ENCODE results near the gene COL2A1.

- no peak for TF ChIP-seq EZH2phosphoT487 (IDR thresholded peaks at IDR 0.05; ENCODE audit: low read depth)
- TF ChIP-seq CTCF (IDR thresholded peaks at IDR 0.05; ENCODE audit: low read depth, low read length) = no peak
Measured at GRCh38 chr12:47986291-47986660, 18.0 kb downstream of the COL2A1 start.
